ENCODE data around the gene NFIA.

DNA sequence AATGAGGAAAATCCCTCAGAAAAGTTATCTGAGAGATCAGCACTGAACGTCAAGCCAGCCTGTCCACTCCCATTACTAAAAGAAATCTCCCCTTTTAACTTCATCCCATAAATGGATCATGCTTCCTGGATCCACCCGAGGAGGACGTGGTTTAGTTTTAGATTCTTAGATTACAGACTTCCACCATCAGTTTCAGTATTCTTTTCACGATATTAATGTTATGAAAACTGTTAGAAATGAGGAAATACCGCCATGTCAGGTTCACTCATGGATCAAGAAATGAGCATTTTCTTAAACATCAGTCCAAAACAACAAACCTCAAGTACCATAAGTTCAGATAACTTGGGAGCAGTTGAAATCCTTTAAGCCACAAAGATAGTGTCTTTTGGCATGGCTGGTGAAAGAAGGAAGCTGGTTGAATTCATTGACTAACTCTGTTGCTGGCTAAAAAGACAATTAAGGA is 49.8 kb downstream of the NFIA start:
- TF ChIP-seq, protein P1, sequence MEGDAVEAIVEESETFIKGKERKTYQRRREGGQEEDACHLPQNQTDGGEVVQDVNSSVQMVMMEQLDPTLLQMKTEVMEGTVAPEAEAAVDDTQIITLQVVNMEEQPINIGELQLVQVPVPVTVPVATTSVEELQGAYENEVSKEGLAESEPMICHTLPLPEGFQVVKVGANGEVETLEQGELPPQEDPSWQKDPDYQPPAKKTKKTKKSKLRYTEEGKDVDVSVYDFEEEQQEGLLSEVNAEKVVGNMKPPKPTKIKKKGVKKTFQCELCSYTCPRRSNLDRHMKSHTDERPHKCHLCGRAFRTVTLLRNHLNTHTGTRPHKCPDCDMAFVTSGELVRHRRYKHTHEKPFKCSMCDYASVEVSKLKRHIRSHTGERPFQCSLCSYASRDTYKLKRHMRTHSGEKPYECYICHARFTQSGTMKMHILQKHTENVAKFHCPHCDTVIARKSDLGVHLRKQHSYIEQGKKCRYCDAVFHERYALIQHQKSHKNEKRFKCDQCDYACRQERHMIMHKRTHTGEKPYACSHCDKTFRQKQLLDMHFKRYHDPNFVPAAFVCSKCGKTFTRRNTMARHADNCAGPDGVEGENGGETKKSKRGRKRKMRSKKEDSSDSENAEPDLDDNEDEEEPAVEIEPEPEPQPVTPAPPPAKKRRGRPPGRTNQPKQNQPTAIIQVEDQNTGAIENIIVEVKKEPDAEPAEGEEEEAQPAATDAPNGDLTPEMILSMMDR (conservative IDR thresholded peaks at IDR 0.05; ENCODE audit: low read depth, low read length): no peak
- no peak for TF ChIP-seq EZH2 (IDR thresholded peaks at IDR 0.05; ENCODE audit: low read length, unreplicated experiment)
- no peak for TF ChIP-seq EZH2phosphoT487 (IDR thresholded peaks at IDR 0.05; ENCODE audit: borderline replicate concordance, low read length)

Measured in PC-3 (cell line).